KMS-11 (cell line): ENCODE measurements around the gene APEX2.

Experiments used
- H2AFZ ChIP-seq: fragments of 200-600 bp; sonication (generic); 2 replicates; pipeline ENCODE4 v1.6.1; 2016; ENCODE audit warnings: antibody characterized with exemption, mixed run types, low read depth
- H3K27ac ChIP-seq: fragments of 200-600 bp; sonication (generic); 2 replicates; pipeline ENCODE4 v1.6.1; 2016; ENCODE audit warnings: mild to moderate bottlenecking, mixed run types
- H3K27me3 ChIP-seq: fragments of 200-600 bp; sonication (generic); 2 replicates; pipeline ENCODE4 v1.6.1; 2017; ENCODE audit warnings: mild to moderate bottlenecking, low read depth, mixed run types, moderate library complexity; ENCODE audit not compliant: insufficient read depth
- H3K36me3 ChIP-seq: fragments of 200-600 bp; sonication (generic); 2 replicates; pipeline ENCODE4 v1.6.1; 2017; ENCODE audit warnings: mild to moderate bottlenecking, mixed run types; ENCODE audit not compliant: insufficient read depth
- H3K4me1 ChIP-seq: fragments of 200-600 bp; sonication (generic); 2 replicates; pipeline ENCODE4 v1.6.1; 2016; ENCODE audit warnings: mild to moderate bottlenecking, low read depth, mixed run types; ENCODE audit not compliant: poor library complexity, severe bottlenecking
- H3K4me2 ChIP-seq: fragments of 200-600 bp; sonication (generic); 2 replicates; pipeline ENCODE4 v1.7.0; 2016; ENCODE audit warnings: mild to moderate bottlenecking, mixed run types
- H3K4me3 ChIP-seq: fragments of 200-600 bp; sonication (generic); IDR thresholded peaks from 2 replicates; pipeline ENCODE4 v1.6.1; 2017; ENCODE audit warnings: low read depth, low read length, mixed read lengths; ENCODE audit not compliant: insufficient read depth
- H3K79me2 ChIP-seq: fragments of 200-600 bp; sonication (generic); 2 replicates; pipeline ENCODE4 v1.6.1; 2016; ENCODE audit warnings: low read depth, mixed run types; ENCODE audit not compliant: insufficient read depth
- H3K9ac ChIP-seq: fragments of 200-600 bp; sonication (generic); 2 replicates; pipeline ENCODE4 v1.6.1; 2016; ENCODE audit warnings: mild to moderate bottlenecking, mixed run types
- H4K20me1 ChIP-seq: fragments of 200-600 bp; sonication (generic); 2 replicates; pipeline ENCODE4 v1.6.1; 2016; ENCODE audit warnings: mild to moderate bottlenecking, mixed run types; ENCODE audit not compliant: insufficient read depth
- CTCF ChIP-seq: fragments of 200-600 bp; sonication (generic); conservative IDR thresholded peaks from 2 replicates; pipeline ENCODE4 v1.6.1; 2017; ENCODE audit warnings: low read depth, mild to moderate bottlenecking, antibody characterized with exemption, low read length, moderate library complexity, mixed read lengths

The APEX2 gene

GRCh38 chrX:54999717-55000598 lies at the start of gene APEX2:
Gene APEX2 (plus strand): TSS chrX:55000363. CDS start chrX:55000423, 60 bp downstream.
- peak within 1 kb of the TSS; percentile 80 for H2AFZ ChIP-seq
- peak within 1 kb of the TSS; percentile 68 for H3K4me2 ChIP-seq
- peak within 1 kb of the TSS; percentile 13 for H3K4me3 ChIP-seq
- no peaks in the 10 kb centered on the region for H3K36me3 ChIP-seq
- peak within 1 kb of the TSS; percentile 78 for H3K27ac ChIP-seq
- H3K9ac ChIP-seq: peak within 1 kb of the TSS; percentile 59; the same call in 1 of the 2 replicates
- no peak for TF ChIP-seq CTCF
- no peaks in the 10 kb centered on the region for H3K27me3 ChIP-seq
- H3K79me2 ChIP-seq: peaks cover 12% of the 10 kb centered on the region
- peaks cover 7% of the 10 kb centered on the region for H3K4me1 ChIP-seq
- no peaks in the 10 kb centered on the region for H4K20me1 ChIP-seq

- no peaks in the 10 kb centered on the region for H3K79me2 ChIP-seq
- H3K27me3 ChIP-seq: no peaks in the 10 kb centered on the region
- H2AFZ ChIP-seq: no peak overlapping the region
- no peak overlapping the region for H3K4me2 ChIP-seq
- H3K4me1 ChIP-seq: no peaks in the 10 kb centered on the region
- no peaks in the 10 kb centered on the region for H4K20me1 ChIP-seq
- TF ChIP-seq CTCF: no peak
- no peak overlapping the region for H3K9ac ChIP-seq
- H3K4me3 ChIP-seq: no peak overlapping the region
- no peaks in the 10 kb centered on the region for H3K36me3 ChIP-seq
- H3K27ac ChIP-seq: no peak overlapping the region
Observed at GRCh38 chrX:54950730-54951375, 49.3 kb upstream of the APEX2 start.

- no peak overlapping the region for H3K4me3 ChIP-seq
- H3K27ac ChIP-seq: no peak overlapping the region
- no peaks in the 10 kb centered on the region for H4K20me1 ChIP-seq
- no peaks in the 10 kb centered on the region for H3K27me3 ChIP-seq
- H3K36me3 ChIP-seq: no peaks in the 10 kb centered on the region
- no peak overlapping the region for H2AFZ ChIP-seq
- H3K9ac ChIP-seq: no peak overlapping the region
- no peak for TF ChIP-seq CTCF
- H3K4me1 ChIP-seq: no peaks in the 10 kb centered on the region
- H3K79me2 ChIP-seq: no peaks in the 10 kb centered on the region
- H3K4me2 ChIP-seq: no peak overlapping the region
Observed at GRCh38 chrX:54961750-54962149, 38.4 kb upstream of the APEX2 start.

GRCh38 chrX:54964766-54965497 lies 35.2 kb upstream of the APEX2 start:
- Histone ChIP-seq H3K4me1 (no peaks in the 10 kb centered on the region), H3K4me2 (no peak overlapping the region), H3K36me3 (no peaks in the 10 kb centered on the region), H4K20me1 (no peaks in the 10 kb centered on the region), H3K9ac (no peak overlapping the region), H3K27ac (no peak overlapping the region), H3K4me3 (no peak overlapping the region), H3K79me2 (no peaks in the 10 kb centered on the region), H2AFZ (no peak overlapping the region), H3K27me3 (no peaks in the 10 kb centered on the region)
- TF ChIP-seq CTCF: no peak
